ENCODE results near the gene TLR5. TPM values are rescaled to one million over a fixed set of nuclear protein-coding genes. Genes with fewer than 3 reads are reported as not detected.
A peak's percentile ranks its signal among the peaks of the same experiment; 100 is the strongest.

The TLR5 gene
- total RNA-seq, 1 experiment from 2014 or later = 0.21 TPM

GRCh38 chr1:223135176-223135942 is 7.7 kb downstream of the TLR5 start:
- intact Hi-C loops (cut with micrococcal nuclease; ENCODE audit: unreplicated experiment) = no loop called here
- BruUV-seq (replicated peaks) = no TSS peak
- no peaks in the 10 kb centered on the region; the same call in 1 of the 2 replicates for H3K36me3 ChIP-seq (ENCODE audit: control insufficient read depth, insufficient read depth, low read length)
- H3K4me3 ChIP-seq (ENCODE audit: low read depth in 2 of 2, low read length in 2 of 2) = no peak overlapping the region
- no peak for TF ChIP-seq REST (IDR thresholded peaks at IDR 0.05; ENCODE audit: insufficient read depth in 1 of 2, low read depth in 2 of 2, low read length in 1 of 2)
- ChIA-PET POLR2A (no interaction called here), CTCF (interaction anchor here (0.6 to 0.7 kb wide), 2 partner anchors 11 to 538 kb away, joined by 3 read pairs; no protein-coding TSS in a partner anchor)
- in situ Hi-C loops (cut with HindIII; ENCODE audit: low pct_unique_long_range_greater_than_20kb, low sequenced_read_pairs) = no loop called here
- H3K27ac ChIP-seq (ENCODE audit: low read length) = no peak overlapping the region
- no peaks in the 10 kb centered on the region for H3K9me3 ChIP-seq (ENCODE audit: control insufficient read depth, insufficient read depth, low read depth, low read length)
- peaks cover 9% of the 10 kb centered on the region for H3K4me1 ChIP-seq (ENCODE audit: control insufficient read depth, insufficient read depth, low read length)
- ATAC-seq (no peak), DNase-seq (ENCODE audit: low read depth, low spot score) (no peak)
- peaks cover 22% of the 10 kb centered on the region for H3K27me3 ChIP-seq (ENCODE audit: control insufficient read depth, insufficient read depth, low read length)

- H3K9me3 ChIP-seq (ENCODE audit: control insufficient read depth, insufficient read depth, low read depth, low read length) = no peaks in the 10 kb centered on the region
- ATAC-seq (peak; percentile 95), DNase-seq (ENCODE audit: low read depth, low spot score) (no peak)
- H3K4me1 ChIP-seq (ENCODE audit: control insufficient read depth, insufficient read depth, low read length) = peaks cover 9% of the 10 kb centered on the region
- intact Hi-C loops (cut with micrococcal nuclease; ENCODE audit: unreplicated experiment) = loop anchor here (2.0 kb wide), 1 partner anchor 551 kb away; no protein-coding TSS in a partner anchor
- in situ Hi-C loops (cut with HindIII; ENCODE audit: low pct_unique_long_range_greater_than_20kb, low sequenced_read_pairs) = no loop called here
- TF ChIP-seq SIN3A (IDR thresholded peaks at IDR 0.05; ENCODE audit: borderline replicate concordance, insufficient read depth, low read depth, low read length) = no peak
- no peak for TF ChIP-seq REST (IDR thresholded peaks at IDR 0.05; ENCODE audit: insufficient read depth in 1 of 2, low read depth in 2 of 2, low read length in 1 of 2)
- no peak for TF ChIP-seq TCF7L2 (IDR thresholded peaks at IDR 0.05; ENCODE audit: low read depth, low read length)
- TF ChIP-seq POLR2AphosphoS5 (IDR thresholded peaks at IDR 0.05; ENCODE audit: low read depth, low read length) = no peak
- peak; percentile 98 for TF ChIP-seq CTCF (IDR thresholded peaks at IDR 0.05)
- no TSS peak for BruUV-seq (replicated peaks)
- ChIA-PET POLR2A (interaction anchor here (0.6 kb wide), 3 partner anchors 214 to 1320 kb away, joined by 3 to 5 read pairs (median 4); no protein-coding TSS in a partner anchor), CTCF (interaction anchor here (0.6 to 1.4 kb wide), 13 partner anchors 9 to 550 kb away, joined by 3 to 16 read pairs (median 3); no protein-coding TSS in a partner anchor)
- no peaks in the 10 kb centered on the region; the same call in 1 of the 2 replicates for H3K36me3 ChIP-seq (ENCODE audit: control insufficient read depth, insufficient read depth, low read length)
- H3K27me3 ChIP-seq (ENCODE audit: control insufficient read depth, insufficient read depth, low read length) = peaks cover 22% of the 10 kb centered on the region
- H3K27ac ChIP-seq (ENCODE audit: low read length) = no peak overlapping the region
- peak overlapping the region; percentile 19 to 41 for H3K4me3 ChIP-seq (ENCODE audit: low read depth in 2 of 2, low read length in 2 of 2)
Measured at GRCh38 chr1:223133824-223134435, 9.1 kb downstream of the TLR5 start.

Measured in Panc1 (cell line).